Measurements from ENCODE around the gene EFCAB8.

DNA sequence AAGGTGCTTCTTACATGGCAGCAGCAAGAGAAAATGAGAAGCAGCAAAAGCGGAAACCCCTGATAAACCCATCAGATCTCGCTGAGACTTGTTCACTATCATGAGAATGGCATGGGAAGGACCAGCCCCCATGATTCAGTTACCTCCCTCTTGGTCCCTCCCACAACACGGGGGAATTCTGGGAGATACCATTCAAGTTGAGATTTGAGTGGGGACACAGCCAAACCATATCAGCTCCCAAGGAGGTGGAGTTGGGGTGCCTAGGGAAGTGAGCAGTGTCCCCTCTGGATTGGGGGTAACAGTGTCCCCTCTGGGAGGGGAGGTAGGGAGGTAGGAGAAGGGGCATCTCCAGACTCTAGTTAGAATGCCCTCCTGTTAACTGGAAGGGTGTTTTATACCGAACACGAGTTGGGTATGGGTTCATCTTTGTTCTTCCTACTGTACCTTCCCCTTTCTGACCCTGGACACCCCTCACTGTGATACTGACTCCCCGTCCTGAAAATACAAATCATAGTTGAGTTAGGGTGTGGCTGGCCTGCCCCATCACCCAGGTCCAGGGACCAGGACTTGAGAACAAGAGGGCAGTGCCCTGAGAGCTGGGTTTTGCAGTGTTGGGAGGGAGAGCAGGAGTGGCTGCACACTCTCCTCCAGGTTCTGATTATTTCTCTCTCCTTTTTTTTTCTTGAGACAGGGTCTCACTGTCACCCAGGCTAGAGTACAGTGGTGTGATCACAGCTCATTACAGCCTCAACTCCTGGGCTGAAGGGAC is 62.0 kb downstream of the EFCAB8 start:
- no peak for TF ChIP-seq POLR2A (IDR thresholded peaks at IDR 0.05)
- TF ChIP-seq, protein P1, sequence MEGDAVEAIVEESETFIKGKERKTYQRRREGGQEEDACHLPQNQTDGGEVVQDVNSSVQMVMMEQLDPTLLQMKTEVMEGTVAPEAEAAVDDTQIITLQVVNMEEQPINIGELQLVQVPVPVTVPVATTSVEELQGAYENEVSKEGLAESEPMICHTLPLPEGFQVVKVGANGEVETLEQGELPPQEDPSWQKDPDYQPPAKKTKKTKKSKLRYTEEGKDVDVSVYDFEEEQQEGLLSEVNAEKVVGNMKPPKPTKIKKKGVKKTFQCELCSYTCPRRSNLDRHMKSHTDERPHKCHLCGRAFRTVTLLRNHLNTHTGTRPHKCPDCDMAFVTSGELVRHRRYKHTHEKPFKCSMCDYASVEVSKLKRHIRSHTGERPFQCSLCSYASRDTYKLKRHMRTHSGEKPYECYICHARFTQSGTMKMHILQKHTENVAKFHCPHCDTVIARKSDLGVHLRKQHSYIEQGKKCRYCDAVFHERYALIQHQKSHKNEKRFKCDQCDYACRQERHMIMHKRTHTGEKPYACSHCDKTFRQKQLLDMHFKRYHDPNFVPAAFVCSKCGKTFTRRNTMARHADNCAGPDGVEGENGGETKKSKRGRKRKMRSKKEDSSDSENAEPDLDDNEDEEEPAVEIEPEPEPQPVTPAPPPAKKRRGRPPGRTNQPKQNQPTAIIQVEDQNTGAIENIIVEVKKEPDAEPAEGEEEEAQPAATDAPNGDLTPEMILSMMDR (IDR thresholded peaks at IDR 0.05) = no peak
